HL-60 (cell line): Measurements from ENCODE around the gene HYCC2.
"Not testable (repeated sequence)": the region's sequence is repeated elsewhere in the genome, so short reads cannot be mapped to it uniquely, and the experiment has no call there.

Source experiments
- DNase-seq, 2 experiments: peaks; one replicate each; pipeline ENCODE4 v3.0.0-alpha.2; 2010 to 2020; ENCODE audit warnings: low read depth in 1 of 2, low spot score in 1 of 2
- H3K27ac ChIP-seq: fragments of 250-450 bp; sonication (Bioruptor Pico); replicated peaks from 2 replicates; pipeline ENCODE4 v1.5.1; 2020; ENCODE audit warnings: mild to moderate bottlenecking, moderate library complexity
- H3K27me3 ChIP-seq: fragments of 250-450 bp; sonication (Bioruptor Pico); 2 replicates; pipeline ENCODE4 v1.5.1; 2021; ENCODE audit warnings: mild to moderate bottlenecking, moderate library complexity; ENCODE audit not compliant: insufficient read depth, poor library complexity, severe bottlenecking
- H3K4me3 ChIP-seq: replicated peaks from 2 replicates; pipeline ENCODE4 v1.5.1; 2011; ENCODE audit warnings: mild to moderate bottlenecking, control low read depth, low read length; ENCODE audit not compliant: insufficient read depth
- CTCF ChIP-seq: IDR thresholded peaks from one replicate; pipeline ENCODE4 v1.5.1; 2011; ENCODE audit warnings: low read length, control low read depth, inconsistent platforms; ENCODE audit not compliant: insufficient read depth
- GABPA ChIP-seq: IDR thresholded peaks from 2 replicates; pipeline ENCODE4 v1.6.1; 2012; ENCODE audit warnings: low read depth
- POLR2AphosphoS5 ChIP-seq: IDR thresholded peaks from 2 replicates; pipeline ENCODE4 v1.6.1; 2012; ENCODE audit warnings: low read depth
- REST ChIP-seq: IDR thresholded peaks from 2 replicates; pipeline ENCODE4 v1.6.1; 2012; ENCODE audit warnings: low read depth; ENCODE audit not compliant: insufficient replicate concordance
- SPI1 ChIP-seq: IDR thresholded peaks from 2 replicates; pipeline ENCODE4 v1.6.1; 2012; ENCODE audit warnings: low read depth, mild to moderate bottlenecking, borderline replicate concordance

Gene HYCC2

GRCh38 chr2:201072201-201072530 lies 695 bp upstream of the HYCC2 start:
- no peak for DNase-seq
- TF ChIP-seq SPI1, result no peak
- TF ChIP-seq GABPA, result no peak
- peak; percentile 3 for TF ChIP-seq REST
- TF ChIP-seq CTCF, result no peak
- TF ChIP-seq POLR2AphosphoS5, result no peak
- Histone ChIP-seq H3K4me3 (peak overlapping the region; percentile 84), H3K27ac (peak overlapping the region; percentile 96), H3K27me3 (no peaks in the 10 kb centered on the region)

GRCh38 chr2:201070948-201071478 lies 458 bp downstream of the HYCC2 start:
- Histone ChIP-seq H3K27ac (peak overlapping the region; percentile 96), H3K4me3 (peak overlapping the region; percentile 84), H3K27me3 (no peaks in the 10 kb centered on the region)
- no peak for TF ChIP-seq CTCF
- no peak for TF ChIP-seq REST
- TF ChIP-seq POLR2AphosphoS5, result no peak
- no peak for TF ChIP-seq SPI1
- no peak for TF ChIP-seq GABPA
- peak in 1 of 2 experiments; percentile 57 for DNase-seq

- H3K27me3 ChIP-seq, result no peaks in the 10 kb centered on the region
- TF ChIP-seq GABPA (no peak), CTCF (no peak), REST (no peak), POLR2AphosphoS5 (no peak), SPI1 (no peak)
- no peak for DNase-seq
- no peak overlapping the region for H3K27ac ChIP-seq
- H3K4me3 ChIP-seq, result no peak overlapping the region
Measured at GRCh38 chr2:201064797-201065329, 6.6 kb downstream of the HYCC2 start.

- H3K27ac ChIP-seq, DNase-seq, H3K27me3 ChIP-seq, H3K4me3 ChIP-seq: not testable (repeated sequence)
Measured at GRCh38 chr2:201063516-201063915, 8.0 kb downstream of the HYCC2 start.
